NCI-H1048 (cell line): ENCODE data around the gene DDX49.

Experiments
- DNase-seq: peaks from one replicate; lab custom pipeline; 2025; lab: John Stamatoyannopoulos, UW

DDX49 gene, protein sequence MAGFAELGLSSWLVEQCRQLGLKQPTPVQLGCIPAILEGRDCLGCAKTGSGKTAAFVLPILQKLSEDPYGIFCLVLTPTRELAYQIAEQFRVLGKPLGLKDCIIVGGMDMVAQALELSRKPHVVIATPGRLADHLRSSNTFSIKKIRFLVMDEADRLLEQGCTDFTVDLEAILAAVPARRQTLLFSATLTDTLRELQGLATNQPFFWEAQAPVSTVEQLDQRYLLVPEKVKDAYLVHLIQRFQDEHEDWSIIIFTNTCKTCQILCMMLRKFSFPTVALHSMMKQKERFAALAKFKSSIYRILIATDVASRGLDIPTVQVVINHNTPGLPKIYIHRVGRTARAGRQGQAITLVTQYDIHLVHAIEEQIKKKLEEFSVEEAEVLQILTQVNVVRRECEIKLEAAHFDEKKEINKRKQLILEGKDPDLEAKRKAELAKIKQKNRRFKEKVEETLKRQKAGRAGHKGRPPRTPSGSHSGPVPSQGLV

DNA sequence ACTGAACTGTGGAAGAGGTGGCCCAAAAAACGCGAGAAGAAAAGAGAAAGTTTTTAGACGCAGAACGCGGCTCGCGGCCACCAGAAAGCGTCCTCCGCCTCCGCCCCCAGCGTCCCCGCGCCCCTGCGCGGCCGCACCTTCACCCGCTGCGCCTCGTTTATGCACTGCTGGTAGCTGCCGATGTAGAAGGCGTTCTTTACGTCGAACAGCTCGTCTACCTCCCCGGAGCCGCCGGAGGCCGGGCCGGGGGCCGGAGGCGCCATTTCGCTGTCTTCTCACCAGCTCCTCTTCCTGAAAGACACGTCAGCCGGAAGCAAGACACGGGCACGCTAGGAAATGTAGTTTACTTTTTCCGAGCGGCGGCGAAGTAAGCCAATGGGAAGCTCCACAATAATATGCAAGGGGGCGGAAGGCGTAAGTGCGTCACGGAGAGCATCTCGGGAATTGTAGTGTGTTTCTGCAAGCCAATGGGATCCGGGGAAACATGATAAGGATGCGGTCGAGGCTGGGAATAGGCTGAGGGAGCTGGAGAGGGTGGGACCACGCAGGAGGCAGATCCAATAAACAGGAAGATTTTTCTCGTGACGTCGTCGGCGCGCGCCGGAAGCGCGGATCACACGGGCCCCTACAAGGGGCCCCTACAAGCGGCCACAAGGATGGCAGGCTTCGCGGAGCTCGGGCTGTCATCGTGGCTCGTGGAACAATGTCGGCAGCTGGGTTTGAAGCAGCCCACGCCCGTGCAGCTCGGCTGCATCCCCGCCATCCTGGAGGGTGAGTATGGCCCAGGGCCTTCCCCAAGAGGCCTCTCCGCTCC is at the start of gene DDX49, which contains the start of gene COPE:
TSS of gene DDX49 (plus strand) at position 630 of the 814 bp plus-strand sequence. CDS start at position 657, 27 bp downstream.
TSS of gene COPE (minus strand) at position 302 of the 814 bp plus-strand sequence. CDS start at position 263, 39 bp downstream.
- peak; percentile 96 for DNase-seq

DNA sequence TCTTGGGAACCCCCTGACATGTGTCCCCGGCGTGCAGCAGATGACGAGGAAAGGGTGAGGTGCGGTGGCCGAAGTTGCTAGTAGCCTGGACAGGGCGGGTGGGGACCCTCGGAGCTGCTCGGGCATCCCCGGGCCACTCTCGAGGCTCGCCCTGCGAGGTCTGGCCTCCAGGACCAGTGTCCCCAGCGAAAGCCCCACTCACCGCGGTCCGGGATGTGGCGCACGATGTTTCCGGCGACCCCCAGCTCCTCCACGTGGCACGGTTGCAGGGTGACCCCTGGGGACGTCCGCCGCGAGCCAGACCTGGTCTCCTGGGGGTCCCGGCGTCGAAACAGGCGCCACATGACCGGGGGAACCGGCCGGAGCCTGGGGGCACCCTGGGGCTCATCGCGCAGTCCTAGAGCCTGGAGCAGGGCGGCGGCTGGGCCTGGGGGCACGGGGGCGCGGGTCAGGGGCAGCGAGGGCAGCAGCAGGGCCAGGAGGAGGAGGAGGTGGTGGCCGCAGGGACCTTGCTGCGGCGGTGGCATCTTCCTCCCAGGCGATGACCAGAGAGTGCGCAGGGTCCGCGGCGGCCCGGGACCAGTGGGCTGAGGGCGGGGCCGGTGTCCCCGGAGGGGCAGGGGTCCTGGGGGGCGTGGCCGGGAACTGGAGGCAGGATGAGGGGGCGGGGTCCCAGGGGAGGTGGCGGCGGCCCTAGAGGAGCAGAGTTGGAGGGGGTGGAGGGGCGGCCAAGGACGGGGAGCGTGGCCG is 49.6 kb upstream of the DDX49 start:
- no peak for DNase-seq

DNA sequence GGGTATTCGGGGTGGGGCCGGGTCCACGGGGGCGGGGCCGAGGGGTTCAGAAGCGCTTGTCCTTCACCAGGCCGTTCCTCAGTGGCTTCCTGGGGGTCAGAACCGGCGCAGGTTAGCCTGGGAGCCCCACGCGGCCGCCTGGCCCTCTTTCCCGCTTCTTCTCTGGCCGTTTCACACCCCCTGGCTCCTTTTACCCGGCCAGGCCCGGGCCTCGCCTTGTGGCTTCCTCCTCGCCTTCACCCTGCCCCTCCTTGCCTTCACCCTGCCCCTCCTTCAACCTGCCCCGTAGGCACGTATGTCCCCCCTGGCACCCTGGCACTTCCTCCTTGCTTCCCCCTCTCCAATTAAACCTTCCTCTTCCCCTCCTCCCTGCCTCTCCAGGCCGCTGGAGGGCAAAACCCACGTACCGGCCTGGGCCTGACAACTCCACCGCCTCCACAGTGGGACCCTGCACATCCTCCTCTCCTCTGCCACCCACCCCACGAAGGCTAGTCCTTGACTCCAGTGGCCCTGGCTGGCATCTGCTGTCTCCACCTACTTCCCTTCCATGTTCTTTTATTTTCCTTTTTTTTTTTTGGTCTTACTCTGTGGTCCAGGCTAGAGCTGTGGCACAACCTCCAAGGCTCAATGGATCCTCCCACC is 48.9 kb upstream of the DDX49 start:
- DNase-seq = no peak

DNA sequence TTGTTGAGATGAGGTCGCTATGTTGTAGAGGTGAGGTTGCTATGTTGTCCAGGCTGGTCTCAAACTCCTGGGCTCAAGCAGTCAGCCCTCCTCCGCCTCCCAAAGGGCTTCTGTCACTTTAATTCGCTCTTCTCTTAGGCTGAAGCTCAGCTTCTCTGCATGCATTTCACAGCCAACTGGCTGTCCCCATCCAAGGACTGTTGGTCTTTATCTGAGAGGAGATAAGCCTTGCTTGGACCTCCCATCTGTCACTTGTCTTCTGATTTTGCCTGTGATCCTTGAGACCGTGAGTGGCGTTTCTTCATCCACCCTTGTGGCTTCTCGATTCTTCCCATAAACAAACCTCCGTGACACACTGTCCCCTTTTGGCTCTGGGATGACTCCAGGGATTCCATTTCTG is 48.0 kb upstream of the DDX49 start:
- no peak for DNase-seq

DNA sequence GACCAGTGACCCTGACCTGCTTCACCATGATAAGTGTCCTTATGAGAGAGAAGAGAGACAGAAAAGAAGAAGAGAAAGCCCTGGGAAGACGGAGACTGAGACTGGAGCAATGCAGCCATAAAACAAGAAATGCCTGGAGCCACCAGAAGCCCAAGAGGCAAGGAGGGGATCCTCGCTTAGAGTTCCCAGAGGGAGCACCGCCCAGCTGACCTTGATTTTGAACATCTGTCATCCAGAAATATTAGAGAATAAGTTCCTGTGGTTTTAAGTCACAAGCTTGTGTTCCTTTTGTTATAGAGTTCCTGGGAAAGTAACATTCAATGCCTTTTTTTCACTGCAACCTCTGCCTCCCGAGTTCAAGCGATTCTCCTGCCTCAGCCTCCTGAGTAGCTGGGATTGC is 43.8 kb upstream of the DDX49 start:
- no peak for DNase-seq

DNA sequence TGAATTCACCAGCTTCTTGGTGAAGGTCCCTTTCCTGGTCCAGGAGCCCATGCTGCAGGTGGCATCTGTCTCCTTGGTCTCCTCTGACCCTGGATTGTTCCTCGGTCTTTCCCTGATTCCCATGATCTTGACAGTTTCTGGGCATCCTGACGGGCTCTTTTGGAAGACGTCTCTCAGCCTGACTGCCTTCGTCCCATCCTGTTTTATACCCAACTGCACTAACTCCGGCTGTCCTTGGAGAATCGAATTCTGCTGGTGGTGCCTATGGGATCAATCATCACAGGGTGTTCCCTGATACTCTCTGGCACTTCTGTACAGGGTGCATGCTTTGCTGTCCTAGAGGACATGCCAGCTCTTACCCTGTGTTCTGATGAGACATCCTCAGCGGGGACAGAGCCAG is 42.6 kb upstream of the DDX49 start:
- no peak for DNase-seq

DNA sequence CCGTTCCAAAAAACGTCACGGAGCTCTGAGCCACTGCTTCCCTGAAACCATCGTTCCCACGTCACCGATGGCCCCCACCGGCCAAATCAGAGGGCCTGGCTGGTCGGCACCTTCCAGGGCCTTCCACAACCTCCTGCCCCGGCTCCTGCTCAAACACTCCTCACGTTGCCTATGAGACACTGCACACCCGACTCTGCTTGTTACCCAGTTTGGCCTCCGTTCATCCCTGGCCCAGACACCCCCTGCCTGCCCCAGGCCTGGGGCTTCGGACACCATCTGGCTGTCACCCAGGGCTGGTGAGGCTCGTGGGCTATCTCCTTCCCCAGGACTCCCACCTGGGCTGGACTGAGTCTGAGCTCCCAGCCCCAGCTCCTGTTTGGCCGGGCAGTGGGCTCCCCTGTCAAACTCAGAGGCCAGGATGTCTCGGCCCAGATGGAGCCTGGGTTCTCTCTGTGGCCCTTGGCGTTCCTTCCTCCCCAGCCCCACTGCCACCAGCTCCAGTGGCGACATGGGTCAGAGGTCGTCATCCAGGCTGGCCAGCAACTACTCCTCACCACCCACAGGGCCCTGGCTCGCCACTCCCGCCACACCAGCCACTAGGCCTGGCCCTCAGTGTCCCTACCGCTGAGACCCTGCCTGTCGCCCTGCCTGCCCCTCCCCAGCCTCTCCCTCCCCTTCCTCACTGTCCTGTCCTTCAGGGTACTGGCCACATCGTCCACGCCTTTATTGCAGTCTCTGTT is 41.3 kb upstream of the DDX49 start:
- no peak for DNase-seq

DNA sequence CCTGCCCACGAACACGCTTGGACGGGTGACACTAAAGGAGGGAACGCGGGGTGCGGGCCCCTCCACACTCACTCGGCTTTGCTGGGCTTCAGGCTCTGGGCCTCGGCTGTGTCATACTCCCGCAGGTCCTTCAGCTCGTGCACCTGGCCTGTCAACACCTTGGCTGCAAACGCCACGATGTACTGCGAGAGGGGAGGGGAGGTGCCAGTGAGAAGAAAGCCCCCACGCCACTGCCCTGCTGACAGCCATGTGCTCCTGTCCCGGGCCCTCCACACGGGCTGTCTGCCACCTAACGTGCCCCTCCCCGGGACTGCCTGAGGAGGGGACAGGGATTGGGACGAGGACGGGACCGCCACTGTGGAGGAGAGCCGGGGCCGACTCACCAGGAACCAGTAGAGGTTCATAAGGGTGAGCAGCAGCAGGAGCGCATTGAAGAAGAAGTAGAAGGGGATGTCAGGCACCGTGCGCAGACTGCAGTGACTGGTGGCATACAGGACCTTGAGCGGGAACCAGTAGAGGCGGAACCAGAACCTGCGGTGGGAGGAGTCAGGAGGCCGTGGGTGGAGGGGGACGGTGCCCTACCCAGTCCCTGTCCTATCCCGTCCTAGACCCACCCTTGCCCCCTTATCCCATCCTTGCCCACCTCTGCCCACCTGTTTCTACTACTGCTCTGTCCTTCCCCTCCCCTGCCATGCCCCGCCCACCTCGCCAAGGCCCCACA is 40.5 kb upstream of the DDX49 start:
- DNase-seq = no peak

DNA sequence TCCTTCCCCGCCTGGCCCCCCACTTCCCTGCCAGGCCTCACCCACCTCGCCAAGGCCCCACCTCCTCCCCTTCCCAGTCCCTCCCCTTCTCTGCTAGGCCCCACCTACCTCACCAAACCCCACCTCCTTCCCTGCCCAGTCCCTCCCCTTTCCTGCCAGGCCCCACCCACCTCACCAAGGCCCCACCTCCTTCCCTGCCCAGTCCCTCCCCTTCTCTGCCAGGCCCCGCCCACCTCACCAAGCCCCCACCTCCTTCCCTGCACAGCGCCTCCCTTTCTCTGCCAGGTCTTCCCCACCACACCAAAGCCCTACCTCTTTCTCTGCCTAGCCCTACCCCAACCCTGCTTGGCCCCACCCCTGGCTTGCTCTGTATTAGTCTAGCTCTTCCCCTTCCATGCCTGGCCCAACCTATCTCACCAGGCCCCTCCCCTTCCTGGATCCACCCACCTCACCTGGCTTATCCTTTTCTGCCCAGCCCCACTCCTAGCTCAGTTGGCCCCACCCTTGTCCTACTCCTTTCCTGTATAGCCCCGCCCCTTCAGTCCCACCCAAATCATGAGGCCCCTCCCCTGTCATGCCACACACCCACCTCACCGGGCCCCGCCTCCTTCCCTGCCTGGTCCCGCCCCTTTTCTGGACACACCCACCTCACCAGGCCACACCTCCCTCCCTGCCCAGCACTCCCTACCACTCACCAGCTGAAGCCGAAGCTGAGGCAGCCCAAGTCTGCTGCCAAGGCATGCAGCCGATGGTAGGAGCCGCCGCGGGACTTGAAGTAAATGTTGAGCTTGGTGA is 39.7 kb upstream of the DDX49 start:
- peak; percentile 72 for DNase-seq

DNA sequence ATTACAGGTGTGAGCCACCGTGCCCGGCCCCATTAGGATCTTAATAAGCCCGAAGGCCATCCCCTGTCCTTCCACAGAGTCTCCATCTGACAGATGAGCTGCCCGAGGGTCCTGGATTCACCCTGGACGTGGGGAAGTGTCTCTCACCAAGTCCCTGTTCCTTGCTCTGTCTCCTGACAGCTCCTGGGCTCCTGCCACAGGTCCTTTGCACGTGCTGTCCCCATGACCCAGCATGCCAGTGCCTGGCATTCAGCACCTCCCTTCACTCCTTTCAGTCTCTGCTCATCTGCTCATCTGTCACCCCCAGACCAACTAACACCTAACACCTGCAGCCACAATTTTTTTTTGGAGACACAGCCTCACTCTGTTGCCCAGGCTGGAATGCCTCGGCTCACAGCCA is 38.0 kb upstream of the DDX49 start:
- DNase-seq = no peak

DNA sequence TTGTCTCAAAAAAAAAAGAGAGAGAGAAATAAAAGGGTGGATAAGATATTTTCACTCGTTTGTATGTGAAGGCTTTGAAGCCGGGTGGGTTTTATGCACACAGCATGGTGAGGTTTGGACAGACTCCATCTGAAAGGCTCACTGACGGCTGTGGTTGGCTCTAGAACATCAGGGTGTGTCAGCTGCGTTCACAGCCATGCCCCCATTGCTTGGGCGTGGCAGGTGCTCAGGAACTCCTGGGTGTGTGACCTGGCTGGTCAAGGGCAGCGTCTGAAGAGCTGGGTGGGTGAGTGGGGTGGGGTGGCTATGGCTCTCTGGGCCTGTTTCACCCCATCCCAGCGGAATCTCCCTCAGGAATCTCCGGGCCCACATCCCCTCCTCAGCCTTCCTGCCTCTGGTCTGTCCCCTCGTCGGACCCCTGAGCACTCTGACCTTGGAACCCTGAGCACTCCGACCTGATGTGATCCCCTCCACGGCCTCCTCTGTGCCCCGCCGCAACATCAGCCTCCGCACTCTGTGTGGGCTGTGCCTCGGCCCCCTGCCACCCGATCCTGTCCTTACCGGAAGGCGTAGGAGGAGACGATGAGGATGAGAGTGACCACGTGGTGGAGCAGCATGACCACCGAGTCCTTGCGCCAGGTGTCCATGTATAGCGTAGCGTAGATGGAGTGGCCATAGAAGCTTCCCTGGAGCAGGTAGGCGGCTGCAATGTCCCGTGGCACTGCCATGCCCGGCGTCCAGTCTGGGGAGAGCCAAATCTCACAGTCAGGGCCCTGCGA is 35.8 kb upstream of the DDX49 start:
- no peak for DNase-seq

DNA sequence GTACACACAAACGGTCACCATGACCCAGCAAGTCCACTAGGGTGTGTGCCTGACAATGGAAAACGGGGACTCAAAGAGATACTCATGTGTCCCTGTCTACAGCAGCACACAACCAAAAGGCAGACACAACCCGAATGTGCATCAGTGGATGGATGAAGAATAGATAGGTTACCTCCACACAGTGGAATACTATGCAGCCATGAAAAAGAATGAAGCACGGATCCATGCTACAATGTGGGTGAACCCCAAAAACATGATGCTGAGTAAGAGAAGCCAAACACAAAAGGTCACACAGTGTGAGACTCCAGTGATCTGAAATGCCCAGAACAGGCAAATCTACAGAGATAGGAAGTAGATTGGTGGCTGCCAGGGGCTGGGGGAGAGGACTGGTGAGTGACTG is 32.5 kb upstream of the DDX49 start:
- DNase-seq = no peak

DNA sequence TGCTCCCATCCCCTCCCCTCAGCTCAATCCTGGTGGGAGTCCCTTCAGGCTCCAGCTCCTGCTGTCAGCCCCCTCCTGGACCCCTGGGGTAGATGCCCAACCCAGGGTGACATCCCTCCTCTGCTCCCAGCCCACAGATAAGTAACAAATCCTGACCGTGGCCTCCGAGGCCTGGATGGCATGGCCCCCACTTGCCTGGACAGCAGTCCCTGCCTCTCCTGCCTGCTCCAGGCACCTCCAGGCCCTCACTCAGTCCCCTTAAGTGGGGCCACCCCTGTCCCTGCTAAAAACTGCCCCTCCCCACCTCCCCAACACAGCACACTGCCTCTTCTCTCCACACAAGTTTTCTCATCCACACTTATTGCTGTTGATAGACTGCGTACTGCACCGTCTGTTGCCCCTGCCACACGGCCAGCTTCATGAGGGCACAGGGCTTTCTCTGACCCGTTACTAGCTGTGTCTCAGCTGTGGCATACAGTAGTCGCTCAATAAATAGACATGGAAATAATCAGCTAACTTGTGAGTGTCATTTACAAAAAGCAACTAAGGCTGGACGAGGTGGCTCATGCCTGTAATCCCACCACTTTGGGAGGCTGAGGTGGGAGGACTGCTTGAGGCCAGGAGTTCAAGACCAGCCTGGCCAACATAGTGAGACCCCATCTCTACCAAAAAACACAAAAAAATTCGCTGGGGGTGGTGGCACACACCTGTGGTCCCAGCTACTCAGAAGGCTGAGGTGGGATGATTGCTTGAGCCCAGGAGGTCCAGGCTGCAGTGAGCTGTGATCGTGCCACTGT is 29.4 kb upstream of the DDX49 start:
- DNase-seq = no peak

DNA sequence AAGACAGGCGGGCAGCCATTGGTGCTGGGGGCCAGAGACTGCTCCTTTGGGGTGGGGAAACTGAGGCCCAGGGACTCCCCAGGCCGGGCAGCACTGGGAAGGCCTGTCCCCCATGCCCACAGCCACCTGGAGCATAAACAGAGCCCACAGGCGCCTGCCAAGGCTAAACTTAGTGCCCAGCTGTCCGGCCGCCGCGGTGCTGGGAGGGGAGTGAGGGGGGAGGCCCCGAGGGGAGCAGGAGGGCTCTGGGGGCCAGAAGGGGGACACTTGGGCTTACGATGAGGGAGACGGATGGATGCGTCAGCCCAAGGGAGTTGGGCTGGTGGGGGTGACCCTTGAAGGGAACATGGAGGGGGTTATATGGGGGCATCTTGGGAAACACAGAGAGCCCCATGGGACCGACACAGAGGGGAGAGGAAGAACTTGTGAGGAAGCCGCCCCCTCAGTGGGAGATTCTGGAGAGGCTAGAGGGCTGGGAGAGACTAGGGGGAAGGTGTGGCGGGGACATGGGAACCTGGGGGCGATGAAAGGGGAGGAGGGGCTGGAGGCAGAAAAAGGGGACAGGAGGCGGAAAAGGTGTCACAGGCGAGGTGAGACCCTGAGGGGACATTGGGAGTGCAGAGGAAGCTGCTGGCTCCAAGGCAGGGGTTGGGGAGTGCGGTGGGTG is 25.8 kb upstream of the DDX49 start:
- DNase-seq = no peak

DNA sequence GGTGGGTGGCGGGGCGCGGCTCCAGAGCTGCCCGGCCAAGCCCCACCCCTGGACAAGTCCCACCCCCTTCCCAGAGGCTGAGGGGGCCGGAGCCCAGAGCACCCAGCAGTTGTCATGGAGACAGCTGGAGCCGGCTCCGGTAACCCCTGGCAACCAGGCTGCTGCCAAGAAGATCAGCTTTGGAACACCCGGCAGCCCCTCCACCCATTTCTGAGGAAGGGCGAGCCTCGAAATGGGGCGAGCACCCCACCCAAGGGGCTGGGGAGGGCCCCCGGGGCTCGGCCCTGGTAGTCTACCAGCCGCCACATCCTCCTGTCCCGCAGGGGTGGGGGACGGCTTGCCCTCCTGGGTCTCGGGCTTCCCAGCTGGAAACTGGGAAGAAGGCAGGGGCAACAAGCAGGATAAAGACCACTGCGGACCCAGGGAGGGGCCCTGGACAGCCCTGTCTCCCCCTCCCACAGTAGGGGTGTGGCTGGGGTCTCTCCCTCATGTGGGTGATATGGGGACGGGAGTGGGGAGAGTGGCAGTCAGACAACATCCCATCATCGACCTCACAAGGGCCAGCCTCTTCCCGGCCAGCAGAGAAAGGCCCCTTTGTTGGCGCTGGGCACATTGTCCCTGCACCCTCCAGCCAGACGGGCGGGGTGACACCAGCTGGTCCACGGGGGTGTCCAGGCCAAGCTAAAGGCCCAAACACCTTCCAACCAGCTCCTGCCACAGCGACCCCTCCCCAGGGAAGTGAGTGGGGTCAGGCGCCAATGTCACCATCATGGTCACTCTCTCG is 25.1 kb upstream of the DDX49 start:
- DNase-seq = no peak

DNA sequence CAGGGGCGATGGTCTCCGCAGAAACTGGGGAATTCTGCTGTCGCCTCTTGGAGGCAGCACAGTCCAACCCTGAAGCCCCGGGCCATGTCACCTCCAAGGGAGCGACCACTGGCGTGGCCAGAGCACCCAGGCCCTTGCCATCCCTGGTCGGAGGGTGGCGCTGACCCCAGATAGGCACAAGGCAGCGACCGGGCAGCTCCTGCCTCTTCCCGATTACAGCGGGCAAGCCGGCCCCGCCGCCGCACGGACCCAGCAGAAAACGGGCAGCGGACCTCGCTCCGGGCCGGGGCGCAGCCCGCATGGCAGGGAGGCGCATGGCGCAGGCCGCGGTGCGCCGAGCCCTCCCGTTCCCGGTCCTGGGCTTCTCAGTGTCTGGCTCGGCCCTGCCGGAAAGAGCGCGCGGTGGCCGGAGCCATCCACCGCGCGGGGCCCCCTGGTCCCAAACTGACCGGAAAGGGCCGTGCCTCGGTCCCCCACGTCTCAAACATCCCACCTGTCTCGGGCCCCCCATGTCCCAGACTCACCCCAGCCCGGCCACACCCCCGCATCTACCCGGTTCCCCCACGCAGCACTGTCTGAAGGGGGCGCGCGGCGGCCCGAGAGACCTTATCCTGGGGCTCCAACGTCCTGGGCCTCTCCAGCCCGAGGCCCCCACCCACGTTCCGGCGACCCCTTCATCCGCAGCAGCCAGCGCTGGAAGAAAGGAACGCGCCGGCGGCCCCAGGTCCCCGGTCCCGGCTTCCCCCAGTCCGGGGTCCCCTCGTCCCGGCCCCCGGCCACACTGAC is 24.3 kb upstream of the DDX49 start:
- DNase-seq = no peak
